H54 (cell line): ENCODE results near the gene MPL.
"Not testable (repeated sequence)": the region's sequence is repeated elsewhere in the genome, so short reads cannot be mapped to it uniquely, and the experiment has no call there.

Experiments
- DNase-seq: peaks from one replicate; pipeline ENCODE4 v3.0.0; 2011; ENCODE audit warnings: low spot score, mixed read lengths; ENCODE audit not compliant: insufficient read length
- FAIRE-seq: peaks from 3 replicates; lab custom pipeline; 2011; peaks lifted over from hg19 to GRCh38; lab: Jason Lieb, UNC
- POLR2A ChIP-seq: IDR thresholded peaks from 2 replicates; pipeline ENCODE4 v1.6.1; 2011; ENCODE audit warnings: low read depth, mild to moderate bottlenecking, low read length

Gene MPL

DNA sequence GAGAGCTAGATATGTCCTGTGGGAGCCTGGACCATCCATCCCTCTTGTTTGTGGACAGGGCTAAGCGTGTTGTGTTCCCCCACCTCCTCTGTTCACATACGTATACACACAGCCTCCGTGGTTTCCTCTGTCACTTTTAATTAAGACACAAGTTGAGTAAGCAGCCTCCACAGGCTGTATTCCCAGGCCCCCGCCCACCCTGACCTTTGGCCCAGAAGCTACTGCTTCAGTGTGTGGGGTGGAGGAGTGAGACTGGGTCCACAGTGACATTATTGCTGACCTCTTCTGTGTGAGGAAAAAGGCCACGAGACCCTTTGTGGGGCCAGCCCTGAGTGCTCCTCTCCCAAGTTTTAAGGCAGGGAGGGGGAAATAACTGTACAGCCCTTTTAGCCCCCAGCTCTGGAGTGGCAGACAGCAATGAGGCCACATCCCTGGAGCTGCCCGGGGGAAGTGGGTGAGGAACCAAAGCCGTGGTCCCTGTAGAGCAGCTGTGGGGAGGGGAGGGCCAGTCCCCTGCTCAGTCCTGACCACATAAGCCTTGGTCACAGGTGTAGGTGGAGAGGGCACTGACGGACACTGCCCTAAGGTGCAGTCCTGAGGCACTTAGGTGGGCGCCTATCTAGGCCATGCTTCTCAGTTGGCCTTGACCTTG lies 25.8 kb downstream of the MPL start:
- FAIRE-seq (no peak), DNase-seq (peak; percentile 30)
- peak; percentile 32 for TF ChIP-seq POLR2A

DNA sequence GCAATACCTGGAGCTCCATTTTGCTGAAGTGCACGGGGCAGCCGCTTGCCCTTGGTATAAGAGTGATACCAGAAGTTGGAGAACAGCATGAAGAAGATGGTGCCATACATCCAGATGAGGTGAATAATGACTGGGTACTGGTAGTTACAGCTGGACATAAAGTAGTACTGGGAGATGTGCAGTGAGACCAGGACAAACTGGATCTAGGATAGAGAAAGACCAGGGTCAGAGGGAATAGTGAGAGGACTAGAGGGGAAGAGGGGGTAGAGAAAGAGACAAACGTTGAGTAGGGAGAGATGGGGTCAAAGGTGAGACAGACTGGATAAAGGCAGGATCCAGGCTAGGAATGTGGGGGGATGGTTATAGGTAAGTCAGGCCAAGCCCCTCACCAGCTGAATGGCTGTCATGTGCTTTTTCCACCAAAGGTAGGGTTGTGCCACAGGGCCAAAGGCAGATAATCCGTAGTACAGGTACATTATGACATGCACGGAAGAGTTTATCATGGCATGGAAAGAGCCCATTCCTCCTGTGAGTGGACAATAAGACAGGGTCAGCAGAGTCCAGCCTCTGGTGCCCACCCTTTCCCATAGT lies 26.4 kb downstream of the MPL start:
- DNase-seq: no peak
- FAIRE-seq: no peak
- TF ChIP-seq POLR2A: no peak; the same call in 1 of the 2 replicates

DNA sequence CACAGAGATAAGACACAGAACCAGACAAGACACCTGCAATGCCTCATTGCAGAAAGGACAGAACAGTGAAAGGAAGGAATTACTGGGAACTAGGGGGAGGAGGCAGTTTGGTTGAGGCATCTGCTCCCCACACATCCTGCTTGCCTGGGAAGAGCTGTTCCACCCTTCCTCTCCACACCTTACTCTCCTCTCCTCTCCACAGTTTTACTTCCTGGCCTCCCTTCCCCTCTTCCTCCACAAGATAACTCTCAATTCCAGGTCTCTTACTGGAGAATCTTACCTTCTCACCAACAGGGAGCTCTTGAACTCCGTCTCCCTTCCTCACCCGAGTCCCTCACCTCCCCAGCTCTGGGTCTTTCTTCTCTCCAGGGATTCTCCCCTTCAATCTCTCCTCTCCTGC lies 28.1 kb downstream of the MPL start:
- no peak for FAIRE-seq
- no peak for DNase-seq

DNA sequence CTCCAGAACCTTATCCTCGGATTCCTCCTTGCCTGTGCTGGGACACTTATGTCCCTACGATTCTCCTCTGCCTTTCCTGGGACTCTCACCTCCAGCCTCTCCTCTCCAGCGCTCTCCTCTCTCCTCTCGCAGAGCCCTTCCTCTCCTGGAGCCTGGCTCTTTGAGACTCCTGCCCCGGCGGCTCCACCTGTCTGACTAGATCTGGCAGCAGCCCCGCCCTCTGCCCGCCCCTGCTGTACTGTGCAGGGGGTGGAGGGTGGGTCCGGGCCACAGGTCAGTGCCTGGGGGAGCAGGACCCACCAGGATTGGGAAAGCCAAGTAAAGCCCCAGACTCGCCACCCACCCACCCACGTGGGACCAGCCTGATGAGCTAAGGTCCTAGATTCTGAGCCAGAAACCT lies 28.6 kb downstream of the MPL start:
- FAIRE-seq (no peak), DNase-seq (no peak)
- TF ChIP-seq POLR2A: no peak

More for the DNA sequence above, 28.1 kb downstream of the MPL start:
- TF ChIP-seq POLR2A: no peak

DNA sequence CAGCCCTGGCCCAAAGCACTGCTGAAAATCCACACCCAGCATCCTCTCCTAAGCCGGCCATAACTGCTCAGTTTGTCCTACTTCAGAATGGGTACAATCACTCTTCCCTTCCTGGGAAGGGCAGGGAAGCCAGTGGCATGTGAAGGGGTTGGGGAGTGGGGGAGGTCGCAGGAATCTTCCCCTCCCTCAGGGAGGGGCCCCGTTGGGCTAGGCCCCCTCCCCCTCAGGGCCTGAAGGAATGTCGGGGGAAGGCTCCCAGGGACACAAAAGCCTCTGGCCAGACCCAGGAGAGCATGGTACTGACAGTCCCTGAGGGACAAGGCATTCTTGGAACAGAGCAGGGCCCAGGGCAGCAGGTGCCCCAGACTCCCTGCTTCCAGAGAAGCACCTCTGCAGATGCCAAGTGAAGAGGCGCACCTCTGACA lies 29.0 kb downstream of the MPL start:
- TF ChIP-seq POLR2A: peak; percentile 13; the same call in 1 of the 2 replicates
- FAIRE-seq: no peak
- no peak for DNase-seq

DNA sequence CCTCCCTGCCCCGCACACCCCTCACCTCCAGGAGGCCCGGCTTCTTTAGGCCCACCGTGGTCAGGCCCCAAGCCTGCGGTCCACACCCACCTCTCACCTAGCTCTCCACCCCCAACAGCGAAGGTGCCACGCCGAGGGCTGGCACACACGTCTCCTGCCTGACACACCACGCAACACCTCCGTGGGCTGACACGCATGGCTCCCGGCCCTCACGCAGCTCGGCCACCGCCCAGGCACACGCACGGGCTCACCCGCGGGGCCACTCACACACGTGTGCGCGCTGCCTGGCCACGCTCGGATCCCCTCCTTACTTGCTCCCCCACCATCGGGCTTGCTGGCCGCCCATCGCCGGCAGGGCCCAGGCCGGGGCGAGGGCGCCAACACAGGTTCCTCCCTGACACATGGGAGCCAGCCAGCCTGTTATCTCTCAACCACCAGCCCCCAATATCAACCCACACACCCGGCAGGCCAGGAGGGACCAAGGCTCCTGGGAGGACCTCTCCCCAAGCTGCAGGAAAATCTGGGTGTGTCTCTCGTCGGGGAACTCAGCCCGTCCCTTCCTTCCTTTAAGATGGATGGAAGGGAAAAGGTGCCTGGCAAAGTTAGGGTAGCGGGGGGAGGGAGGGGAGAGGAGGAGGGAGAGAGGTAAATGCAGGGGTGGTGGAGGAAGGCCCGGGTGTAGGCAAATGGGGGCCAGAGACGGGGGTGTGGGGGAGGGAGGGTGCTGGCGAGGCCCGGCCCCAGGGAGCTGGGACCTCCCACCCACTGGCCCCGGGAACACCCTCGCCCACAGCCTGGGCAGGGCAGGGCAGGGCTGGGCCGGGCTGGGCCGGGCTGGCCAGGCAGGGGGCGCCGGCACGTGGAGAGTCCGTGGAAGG lies 29.6 kb downstream of the MPL start:
- TF ChIP-seq POLR2A: no peak; the same call in 1 of the 2 replicates
- FAIRE-seq (no peak), DNase-seq (peak; percentile 54)

DNA sequence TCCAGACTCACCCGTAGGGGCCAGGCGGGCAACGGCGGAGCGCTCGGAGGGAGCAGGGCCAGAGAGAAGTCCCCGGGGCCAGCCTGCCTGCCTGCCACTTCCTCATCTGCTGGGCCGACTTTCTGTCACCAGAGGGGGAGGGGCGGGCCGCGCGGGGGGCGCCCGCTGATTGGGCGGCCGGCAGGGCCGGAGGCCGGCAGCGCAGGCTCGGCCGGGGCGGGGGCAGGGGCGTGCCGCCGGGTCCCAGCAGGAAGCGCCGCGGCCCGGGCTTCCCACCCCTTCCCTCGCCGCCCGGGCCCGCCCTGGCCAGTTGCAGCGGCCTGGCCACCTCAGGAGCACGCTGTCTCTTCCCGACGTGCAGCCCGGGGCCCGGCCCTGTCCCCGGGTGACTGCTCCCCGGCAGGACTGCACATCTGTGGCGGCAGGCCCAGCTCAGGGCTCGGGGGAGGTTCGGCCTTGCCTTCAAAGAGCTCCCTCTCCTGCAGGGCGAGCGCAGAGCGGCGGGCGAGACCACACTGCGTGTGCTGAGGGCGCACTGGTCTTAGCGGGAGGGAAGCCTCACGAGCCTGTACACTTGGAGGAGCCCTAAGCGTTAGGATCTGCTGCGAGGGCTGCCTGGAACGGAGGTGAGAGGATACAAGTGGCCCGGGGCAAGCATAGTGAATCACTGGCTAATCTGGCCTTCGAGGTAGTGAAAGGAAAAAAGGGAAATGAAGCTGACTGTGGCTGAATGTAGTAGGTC lies 30.5 kb downstream of the MPL start, which contains the start of gene ELOVL1:
Gene ELOVL1, minus strand, starts transcription at position 108 of the 742 bp plus-strand sequence. CDS start 2,402 bp downstream, outside the sequence.
- TF ChIP-seq POLR2A: peak; percentile 87
- peak; percentile 81 for DNase-seq
- no peak for FAIRE-seq

DNA sequence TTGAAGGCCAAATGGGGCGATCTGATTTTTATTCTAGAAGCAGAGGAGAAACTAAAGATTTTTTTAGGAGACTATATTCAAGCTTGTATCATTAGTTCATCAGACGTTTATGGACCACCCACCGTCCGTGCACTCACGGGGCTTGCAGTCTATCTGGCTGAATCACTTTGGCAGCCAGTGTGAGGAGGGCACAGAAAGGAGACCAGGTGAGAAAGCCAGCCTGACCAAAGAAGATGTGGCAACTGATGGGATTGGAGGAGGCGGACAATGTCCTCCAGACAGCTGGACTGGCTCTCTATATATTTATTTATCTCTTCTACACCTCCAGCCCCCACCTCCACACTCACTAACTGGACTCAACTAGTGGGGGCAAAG lies 31.0 kb downstream of the MPL start:
- no peak for FAIRE-seq
- no peak for DNase-seq
- TF ChIP-seq POLR2A: no peak

DNA sequence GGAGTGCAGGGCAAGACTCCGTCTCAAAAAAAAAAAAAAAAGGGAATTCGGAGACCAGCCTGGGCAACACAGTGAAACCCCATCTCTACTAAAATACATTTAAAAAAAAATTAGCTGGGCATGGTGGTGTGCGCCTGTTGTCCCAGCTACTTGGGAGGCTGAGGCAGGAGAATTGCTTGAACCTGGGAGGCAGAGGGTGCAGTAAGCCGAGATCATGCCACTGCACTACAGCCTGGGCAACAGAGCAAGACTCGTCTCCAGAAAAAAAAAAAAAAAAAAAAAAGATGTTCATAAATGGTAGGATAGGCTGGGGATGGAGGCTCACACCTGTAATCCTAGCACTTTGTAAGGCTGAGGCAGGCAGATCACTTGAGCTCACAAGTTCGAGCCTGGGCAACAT lies 32.2 kb downstream of the MPL start:
- FAIRE-seq, DNase-seq: not testable (repeated sequence)

DNA sequence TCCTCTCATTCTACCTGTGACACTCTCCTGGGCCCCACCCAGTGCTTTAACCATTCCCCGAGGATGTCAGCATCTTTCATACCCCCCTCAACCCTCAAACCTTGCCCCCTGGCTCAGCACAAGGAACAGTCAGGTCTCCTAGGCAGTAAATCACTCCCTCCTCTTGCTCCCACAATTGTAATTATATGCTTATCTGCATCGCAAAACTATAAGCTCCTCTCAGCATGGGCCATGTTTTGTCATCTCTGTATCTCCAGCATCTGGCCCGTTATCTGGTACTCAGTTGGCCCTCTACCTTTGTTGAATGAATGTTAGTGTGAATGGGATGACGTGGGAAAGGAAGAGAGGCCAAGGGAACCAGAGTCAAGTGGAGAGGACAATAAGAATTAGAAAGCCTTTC lies 32.9 kb downstream of the MPL start:
- DNase-seq: no peak
- FAIRE-seq: no peak
- no peak for TF ChIP-seq POLR2A

DNA sequence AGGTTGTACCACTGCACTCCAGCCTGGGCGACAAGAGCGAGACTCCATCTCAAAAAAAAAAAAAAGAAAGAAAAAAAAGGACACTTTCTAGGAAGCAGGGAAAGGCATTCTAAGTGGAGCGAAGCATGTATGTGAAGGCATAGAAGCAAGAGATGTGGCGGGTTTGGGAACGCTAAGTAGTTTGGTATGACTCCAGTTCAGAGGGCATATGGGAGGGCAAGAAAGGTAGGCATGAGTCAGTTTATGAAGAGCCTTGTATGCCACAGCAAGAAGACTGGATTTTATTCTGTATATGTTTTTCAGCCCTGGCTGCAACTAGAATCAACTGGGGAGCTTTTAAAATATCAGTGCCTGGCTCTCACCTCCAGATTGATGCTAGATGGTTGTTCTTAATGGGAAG lies 34.6 kb downstream of the MPL start:
- no peak for DNase-seq
- no peak for FAIRE-seq
- no peak for TF ChIP-seq POLR2A

DNA sequence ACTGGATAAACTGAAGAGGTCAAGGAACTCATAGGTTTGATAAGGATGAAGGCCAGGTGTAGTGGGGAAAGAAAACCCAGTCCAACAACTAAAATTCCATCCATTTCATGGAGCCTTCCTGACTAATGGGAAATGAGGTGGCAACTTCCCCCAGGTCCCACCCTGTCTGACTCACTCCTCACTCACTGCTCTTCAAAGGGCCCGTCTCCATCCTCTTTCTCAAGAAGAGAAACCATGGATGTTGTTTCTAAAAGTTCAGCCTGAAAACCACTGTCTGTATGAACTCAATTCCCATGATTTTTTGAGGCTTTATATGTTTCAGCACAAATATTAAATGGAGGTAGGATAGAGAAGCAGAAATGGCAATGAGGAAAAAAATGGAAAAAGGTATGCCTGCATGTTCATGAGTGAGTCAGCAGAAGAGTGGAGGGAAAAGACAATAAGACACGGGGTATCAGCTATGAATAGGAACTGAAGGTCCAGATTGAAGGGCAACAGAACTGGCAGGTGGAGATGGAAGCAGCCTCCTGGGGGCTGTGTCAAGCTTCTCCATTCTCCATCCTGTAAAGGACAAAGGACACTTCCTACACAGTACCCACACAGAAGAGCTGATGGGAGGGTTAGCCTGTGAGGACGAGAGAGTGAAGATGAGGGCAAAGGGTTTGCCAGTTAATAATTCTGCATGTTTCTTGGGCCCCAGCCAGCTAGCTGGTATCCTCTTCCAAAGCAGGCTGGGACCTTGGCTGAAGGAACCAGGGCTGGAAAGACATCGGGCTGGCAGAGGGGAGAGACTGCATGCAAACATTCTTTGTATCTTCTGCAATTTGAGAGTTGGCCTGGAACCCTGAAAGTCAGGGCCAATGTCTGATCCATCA lies 35.7 kb downstream of the MPL start:
- peak; percentile 65 for DNase-seq
- TF ChIP-seq POLR2A: no peak
- peak; percentile 80 for FAIRE-seq
